NT2/D1 (cell line): ENCODE data around the gene POU2F2.

Source experiments
- SUZ12 ChIP-seq: IDR thresholded peaks from 2 replicates; pipeline ENCODE4 v1.6.1; 2011; ENCODE audit not compliant: insufficient read length, insufficient read depth; ENCODE audit errors: extremely low read depth
- YY1 ChIP-seq: IDR thresholded peaks from 2 replicates; pipeline ENCODE4 v1.6.1; 2011; ENCODE audit not compliant: insufficient read length, insufficient read depth
- ZNF274 ChIP-seq: IDR thresholded peaks from 2 replicates; pipeline ENCODE4 v1.6.1; 2011; ENCODE audit warnings: mild to moderate bottlenecking, low read depth, low read length

DNA sequence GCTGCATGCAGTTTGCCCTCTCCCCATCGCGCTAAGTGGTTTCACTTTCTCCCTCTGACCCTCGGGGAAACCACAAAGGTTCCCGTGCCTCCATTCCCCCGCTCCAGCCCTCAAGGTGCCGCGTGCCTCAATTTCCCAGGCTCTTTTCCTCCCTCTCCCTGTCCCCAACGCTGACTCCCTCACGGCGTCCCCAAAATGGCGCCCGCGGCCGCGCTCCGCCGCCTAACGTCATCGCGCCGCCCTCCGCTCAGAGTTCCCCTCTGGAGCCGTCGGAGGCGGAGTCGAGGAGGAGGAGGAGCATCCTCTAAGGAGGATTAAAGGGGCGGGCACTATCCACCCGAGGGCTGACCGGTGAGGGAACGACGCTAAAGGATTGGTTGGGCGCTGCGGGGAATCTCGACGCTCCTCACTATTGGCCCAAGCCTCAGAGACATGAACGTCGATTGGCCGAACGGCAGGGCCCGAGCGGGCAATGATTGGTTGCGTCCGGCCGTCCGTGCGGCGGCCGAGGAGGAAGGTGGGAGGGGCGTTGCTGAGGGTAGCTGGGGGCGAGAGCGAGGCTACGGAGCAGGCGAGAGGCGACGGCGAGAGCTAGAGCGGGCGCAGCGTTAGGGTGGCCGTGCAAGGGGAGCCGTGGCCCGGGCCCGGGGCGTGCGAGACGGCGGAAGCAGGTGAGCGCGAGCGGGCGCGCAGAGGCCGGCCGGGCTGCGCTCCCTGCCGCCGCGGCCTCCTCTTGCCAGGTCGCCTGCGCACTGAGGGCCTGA, 56.4 kb downstream of the POU2F2 start, which contains the start of gene ZNF574:
- TF ChIP-seq ZNF274, result no peak
- TF ChIP-seq SUZ12, result no peak
- TF ChIP-seq YY1, result peak; percentile 71
